Activated T-cell treated with anti-CD3 and anti-CD28 coated beads for 1 hour (primary cell): ENCODE measurements around the gene NPDC1.

Source experiments
- DNase-seq: peaks from one replicate; pipeline ENCODE4 v3.0.0-alpha.2; 2020; ENCODE audit warnings: low read depth

The NPDC1 gene

DNA sequence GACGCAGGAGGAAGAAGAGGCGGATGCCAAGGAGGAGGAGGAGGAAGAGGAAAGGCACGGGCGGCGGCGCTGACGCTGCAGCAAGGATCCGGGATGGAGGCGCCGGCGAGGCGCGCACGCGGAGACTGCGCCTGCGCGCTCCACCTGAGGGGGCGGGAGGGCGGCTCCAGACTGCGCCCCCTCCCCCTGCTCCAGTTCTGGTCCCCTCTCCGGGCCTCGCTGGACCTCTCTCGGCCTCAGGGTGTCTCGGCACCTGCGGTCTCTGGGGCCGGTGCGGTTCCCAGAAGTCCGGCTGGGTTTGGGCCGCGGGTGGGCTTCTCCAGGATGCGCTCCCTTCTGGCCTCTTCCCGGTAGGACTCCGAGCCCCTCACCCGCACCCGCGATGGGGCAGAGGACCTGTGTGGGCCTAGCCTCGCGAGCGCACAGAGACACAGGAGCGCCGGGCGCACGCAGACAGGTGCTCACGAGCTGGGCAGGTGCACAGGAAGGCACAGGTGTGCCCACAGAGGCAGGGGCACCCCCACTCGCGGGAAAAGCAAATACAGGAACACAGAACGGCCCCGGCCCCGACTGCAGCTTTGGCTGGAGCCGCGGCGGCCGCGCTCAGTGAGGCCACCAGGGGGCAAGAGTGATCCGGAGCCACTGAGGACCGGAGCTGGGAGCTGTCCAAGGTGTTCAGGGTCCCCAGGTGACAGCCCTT is at the start of gene NPDC1:
TSS of gene NPDC1 (minus strand) at position 90 of the 700 bp plus-strand sequence. CDS start 188 bp downstream, outside the sequence.
- DNase-seq, result peak; percentile 69

- no peak for DNase-seq
Observed at GRCh38 chr9:137089232-137089947, 43.4 kb upstream of the NPDC1 start.

- DNase-seq, result no peak
Observed at GRCh38 chr9:137088121-137088520, 42.1 kb upstream of the NPDC1 start.

GRCh38 chr9:137087409-137087925 is 41.5 kb upstream of the NPDC1 start:
- no peak for DNase-seq

GRCh38 chr9:137086531-137087408 is 40.8 kb upstream of the NPDC1 start, which contains the start of gene MAN1B1:
Gene MAN1B1 (plus strand): TSS chr9:137086985. CDS start chr9:137087000, 15 bp downstream.
- peak; percentile 99 for DNase-seq

DNA sequence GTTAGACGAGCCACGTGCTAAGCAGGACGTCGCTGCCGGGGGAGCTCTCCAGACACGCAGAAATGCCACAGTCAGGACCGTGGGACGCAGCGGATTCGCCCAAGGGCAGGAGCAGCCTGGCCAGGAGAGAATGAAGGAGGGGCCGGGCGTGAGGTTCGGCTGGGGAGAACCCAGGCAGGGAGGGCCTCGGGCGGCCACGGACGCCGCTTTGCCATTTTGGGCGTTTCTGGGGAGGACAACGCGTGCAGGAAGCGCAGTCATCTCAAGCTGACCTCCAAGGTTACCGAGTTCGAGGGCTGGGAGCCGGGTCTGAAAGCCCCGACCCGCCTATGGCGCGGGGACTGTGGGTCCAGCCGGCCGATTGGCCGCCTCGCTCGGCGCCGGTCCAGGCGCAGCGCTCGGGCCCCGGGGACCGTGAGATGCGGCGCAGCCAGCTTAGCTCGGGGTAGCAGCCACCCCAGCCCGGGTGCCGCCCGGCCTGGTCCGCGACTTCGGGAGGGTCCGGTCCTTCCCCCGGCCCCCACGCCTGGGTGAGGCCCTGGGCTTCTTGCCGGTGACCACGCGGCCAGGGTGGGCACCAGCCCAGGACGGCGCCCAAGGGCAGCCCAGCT is 40.0 kb upstream of the NPDC1 start:
- DNase-seq, result no peak

DNA sequence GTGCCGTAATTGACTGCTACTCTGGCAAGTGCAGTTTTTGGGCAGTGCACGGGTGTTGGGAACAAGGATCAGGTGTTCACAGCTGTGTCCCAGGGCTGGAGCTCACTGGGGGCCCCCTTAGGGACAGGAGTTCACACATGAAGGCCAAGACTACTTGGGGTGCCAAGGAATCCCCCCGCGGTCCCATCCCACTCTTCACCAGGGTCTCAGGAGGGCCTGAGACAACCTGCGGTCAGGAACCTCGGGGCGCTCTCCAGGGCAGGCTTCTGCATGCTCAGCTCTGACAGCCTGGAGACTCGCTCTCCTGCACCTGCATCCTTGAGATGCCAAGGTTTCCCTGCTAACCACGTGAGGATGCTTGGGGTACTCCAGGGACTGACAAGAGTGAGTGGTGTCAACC is 38.5 kb upstream of the NPDC1 start:
- DNase-seq, result no peak

- DNase-seq, result no peak
Observed at GRCh38 chr9:137083394-137084004, 37.5 kb upstream of the NPDC1 start.

GRCh38 chr9:137082925-137083290 is 36.9 kb upstream of the NPDC1 start:
- DNase-seq, result no peak

GRCh38 chr9:137082222-137082924 is 36.4 kb upstream of the NPDC1 start:
- DNase-seq, result no peak

GRCh38 chr9:137080260-137081122 is 34.5 kb upstream of the NPDC1 start:
- no peak for DNase-seq

- DNase-seq, result no peak
Observed at GRCh38 chr9:137079401-137079787, 33.4 kb upstream of the NPDC1 start.

DNA sequence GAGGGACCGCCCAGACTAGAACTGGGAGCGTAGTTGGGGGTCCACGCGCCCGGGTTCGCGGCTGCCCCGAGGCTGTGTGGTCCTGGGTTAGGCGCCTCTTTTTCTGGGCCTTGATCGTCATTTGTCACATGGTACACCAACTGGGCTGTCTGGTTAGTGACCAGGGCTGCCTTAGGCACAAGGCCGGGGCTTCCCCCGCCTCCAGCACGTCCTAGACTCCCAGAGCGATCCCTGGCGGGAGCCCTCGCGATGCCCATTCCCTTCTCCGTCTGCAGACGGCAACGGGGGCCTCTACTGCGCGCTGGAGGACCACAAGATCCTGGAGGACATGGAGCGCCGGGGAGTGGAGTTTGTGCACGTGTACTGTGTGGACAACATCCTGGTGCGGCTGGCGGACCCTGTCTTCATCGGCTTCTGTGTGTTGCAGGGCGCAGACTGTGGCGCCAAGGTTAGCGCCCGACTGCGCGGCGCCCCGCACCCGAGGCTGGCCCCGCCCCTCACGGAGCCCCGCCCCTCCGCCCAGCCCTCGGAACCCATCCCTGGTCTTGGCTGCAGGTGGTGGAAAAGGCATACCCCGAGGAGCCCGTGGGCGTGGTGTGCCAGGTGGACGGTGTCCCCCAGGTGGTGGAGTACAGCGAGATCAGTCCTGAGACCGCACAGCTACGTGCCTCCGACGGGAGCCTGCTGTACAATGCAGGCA is 32.9 kb upstream of the NPDC1 start:
- no peak for DNase-seq

- DNase-seq, result no peak
Observed at GRCh38 chr9:137077758-137078693, 32.0 kb upstream of the NPDC1 start.

DNA sequence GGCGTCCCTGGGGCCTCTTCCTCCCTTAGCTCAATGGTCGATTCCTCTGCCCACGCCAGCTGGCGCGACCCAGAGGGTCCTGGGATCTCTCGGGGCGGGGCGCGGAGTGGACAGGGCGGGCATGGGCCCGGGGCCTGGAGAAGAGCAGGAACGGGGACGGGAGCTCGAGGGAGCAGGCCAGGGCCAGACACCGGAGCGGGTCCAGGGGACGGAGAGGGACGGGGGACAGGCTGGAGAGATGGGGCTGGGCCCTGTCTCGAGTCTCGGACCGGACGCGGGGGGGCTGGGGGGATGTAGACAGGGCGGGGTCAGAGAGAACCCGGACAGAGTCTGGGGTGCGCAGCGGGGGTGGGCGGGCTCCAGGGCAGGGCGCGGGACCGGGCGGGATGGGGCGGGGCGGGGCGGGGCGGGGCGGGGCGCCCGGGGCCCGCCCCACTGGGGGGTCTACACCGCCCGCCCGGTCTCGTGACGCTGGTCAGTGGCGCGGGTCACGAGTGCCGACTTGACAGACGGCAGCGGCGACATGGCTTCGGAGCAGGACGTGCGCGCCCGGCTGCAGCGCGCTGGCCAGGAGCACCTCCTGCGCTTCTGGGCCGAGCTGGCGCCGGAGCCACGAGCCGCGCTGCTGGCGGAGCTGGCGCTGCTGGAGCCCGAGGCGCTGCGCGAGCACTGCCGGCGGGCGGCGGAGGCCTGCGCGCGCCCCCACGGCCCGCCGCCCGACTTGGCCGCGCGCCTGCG is 31.2 kb upstream of the NPDC1 start, which contains the start of gene UAP1L1:
TSS of gene UAP1L1 (plus strand) at position 508 of the 738 bp plus-strand sequence. CDS start at position 524, 16 bp downstream.
- no peak for DNase-seq

- DNase-seq, result no peak
Observed at GRCh38 chr9:137076636-137077009, 30.6 kb upstream of the NPDC1 start.

DNA sequence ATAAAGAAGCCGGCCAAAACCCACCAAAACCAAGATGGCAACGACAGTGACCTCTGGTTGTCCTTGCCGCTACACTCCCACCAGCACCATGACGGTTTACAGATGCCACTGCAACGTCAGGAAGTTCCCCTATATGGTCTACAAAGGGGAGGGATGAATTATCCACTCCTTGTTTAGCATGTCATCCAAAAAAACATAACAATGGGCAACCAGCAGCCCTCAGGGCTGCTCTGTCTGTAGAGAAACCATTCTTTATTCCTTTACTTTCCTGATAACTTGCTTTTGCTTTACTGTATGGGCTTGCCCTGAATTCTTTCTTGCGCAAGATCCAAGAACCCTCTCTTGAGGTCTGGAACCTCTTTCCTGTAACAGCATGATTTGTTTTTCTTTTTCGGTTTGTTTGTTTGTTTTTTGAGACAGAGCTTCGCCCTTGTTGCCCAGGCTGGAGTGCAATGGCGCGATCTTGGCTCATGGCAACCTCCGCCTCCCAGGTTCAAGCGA is 29.3 kb upstream of the NPDC1 start:
- DNase-seq, result no peak
